ENCODE measurements around the gene LSM11.
A peak's percentile ranks its signal among the peaks of the same experiment; 100 is the strongest.

The LSM11 gene

GRCh38 chr5:157731272-157732129 is 12.0 kb upstream of the LSM11 start, which contains the start of gene THG1L:
TSS of gene THG1L (plus strand) at chr5:157731420. CDS start at chr5:157731441, 21 bp downstream.
- Histone ChIP-seq H3K27ac (peak within 1 kb of the TSS; percentile 90), H3K4me3 (ENCODE audit: low read depth, low read length) (peak within 1 kb of the TSS; percentile 78), H3K36me3 (replicated peaks) (peaks cover 11% of the 10 kb centered on the region), H3K27me3 (replicated peaks) (no peaks in the 10 kb centered on the region)
- no peak for TF ChIP-seq CTCF (IDR thresholded peaks at IDR 0.05; ENCODE audit: low read depth, low read length, missing control alignments)
- in situ Hi-C loops (cut with HindIII; ENCODE audit: low pct_ligation_motif_present, low sequenced_read_pairs) = no loop called here
- peak; percentile 99 for DNase-seq

- in situ Hi-C loops (cut with HindIII; ENCODE audit: low pct_ligation_motif_present, low sequenced_read_pairs) = no loop called here
- no peak overlapping the region for H3K4me3 ChIP-seq (ENCODE audit: low read depth, low read length)
- H3K27ac ChIP-seq = no peak overlapping the region
- no peak for DNase-seq
- peaks cover 11% of the 10 kb centered on the region for H3K36me3 ChIP-seq (replicated peaks)
- no peaks in the 10 kb centered on the region for H3K27me3 ChIP-seq (replicated peaks)
- TF ChIP-seq CTCF (IDR thresholded peaks at IDR 0.05; ENCODE audit: low read depth, low read length, missing control alignments) = no peak
Observed at GRCh38 chr5:157732130-157732514, 11.4 kb upstream of the LSM11 start.

GRCh38 chr5:157732596-157733262 is 10.8 kb upstream of the LSM11 start:
- no peak for TF ChIP-seq CTCF (IDR thresholded peaks at IDR 0.05; ENCODE audit: low read depth, low read length, missing control alignments)
- Histone ChIP-seq H3K27me3 (replicated peaks) (no peaks in the 10 kb centered on the region), H3K27ac (no peak overlapping the region), H3K36me3 (replicated peaks) (peaks cover 11% of the 10 kb centered on the region), H3K4me3 (ENCODE audit: low read depth, low read length) (no peak overlapping the region)
- DNase-seq = no peak
- in situ Hi-C loops (cut with HindIII; ENCODE audit: low pct_ligation_motif_present, low sequenced_read_pairs) = no loop called here

- no peak overlapping the region for H3K4me3 ChIP-seq (ENCODE audit: low read depth, low read length)
- in situ Hi-C loops (cut with HindIII; ENCODE audit: low pct_ligation_motif_present, low sequenced_read_pairs) = no loop called here
- no peak overlapping the region for H3K27ac ChIP-seq
Observed at GRCh38 chr5:157734436-157734835, 9.1 kb upstream of the LSM11 start.

GRCh38 chr5:157735991-157736390 is 7.5 kb upstream of the LSM11 start:
- Histone ChIP-seq H3K36me3 (replicated peaks) (peaks cover 11% of the 10 kb centered on the region), H3K27ac (no peak overlapping the region), H3K4me3 (ENCODE audit: low read depth, low read length) (no peak overlapping the region), H3K27me3 (replicated peaks) (no peaks in the 10 kb centered on the region)
- in situ Hi-C loops (cut with HindIII; ENCODE audit: low pct_ligation_motif_present, low sequenced_read_pairs) = no loop called here
- no peak for TF ChIP-seq CTCF (IDR thresholded peaks at IDR 0.05; ENCODE audit: low read depth, low read length, missing control alignments)
- no peak for DNase-seq

More at GRCh38 chr5:157734436-157734835, 9.1 kb upstream of the LSM11 start:
- no peak for DNase-seq
- H3K27me3 ChIP-seq (replicated peaks) = no peaks in the 10 kb centered on the region
- TF ChIP-seq CTCF (IDR thresholded peaks at IDR 0.05; ENCODE audit: low read depth, low read length, missing control alignments) = no peak
- H3K36me3 ChIP-seq (replicated peaks) = peaks cover 11% of the 10 kb centered on the region

Data from brain microvascular endothelial cell (primary cell).